Tibial artery (tissue), 4 donors: ENCODE measurements around the gene REV1.
"Not testable (repeated sequence)": the region's sequence is repeated elsewhere in the genome, so short reads cannot be mapped to it uniquely, and the experiment has no call there.

Source experiments
- DNase-seq, 2 donors: peaks; one replicate each; pipeline ENCODE4 v3.0.0-alpha.2; 2019
- H3K27ac ChIP-seq, 2 donors: fragments of 200-600 bp; sonication (generic) in 1 of 2; 1 replicate in 1 of 2; 2 replicates in 1 of 2; pipeline ENCODE4 v1.5.1; 2018 to 2019; ENCODE audit warnings: mild to moderate bottlenecking in 1 of 2
- H3K27me3 ChIP-seq, 2 donors: fragments of 200-600 bp; sonication (generic) in 1 of 2; one replicate each; pipeline versions ENCODE4 v1.5.1 to v1.6.0; 2016 to 2019
- H3K36me3 ChIP-seq, 3 donors: fragments of 200-600 bp; sonication (generic) in 2 of 3; one replicate each; pipeline ENCODE4 v1.5.1; 2016 to 2019; ENCODE audit warnings: mild to moderate bottlenecking in 2 of 3
- H3K4me1 ChIP-seq, 4 donors: fragments of 200-600 bp; sonication (generic) in 2 of 4; 1 replicate in 3 of 4; 2 replicates in 1 of 4; pipeline ENCODE4 v1.5.1; 2016 to 2019
- H3K4me3 ChIP-seq, 2 donors: fragments of 200-600 bp; sonication (generic) in 1 of 2; 1 replicate in 1 of 2; 2 replicates in 1 of 2; pipeline ENCODE4 v1.5.1; 2018 to 2019; ENCODE audit warnings: mild to moderate bottlenecking in 2 of 2
- H3K9me3 ChIP-seq, 3 donors: fragments of 200-600 bp; sonication (generic) in 1 of 3; one replicate each; pipeline ENCODE4 v1.5.1; 2016 to 2019
- CTCF ChIP-seq, 2 experiments: fragments of 200-600 bp in 1 of 2; fragments of 450-650 bp in 1 of 2; IDR thresholded peaks; one replicate each; pipeline ENCODE4 v1.5.1; 2017 to 2019; ENCODE audit warnings: antibody characterized with exemption in 2 of 2, mild to moderate bottlenecking in 1 of 2, moderate library complexity in 1 of 2
- intact Hi-C: fragments of 100-400 bp; cut with DNase I; formaldehyde crosslinking; loops from one replicate; pipeline ENCODE4 v1.15.0; 2023; ENCODE audit warnings: low total_unique reads

Gene REV1

GRCh38 chr2:99477054-99477453 lies 12.8 kb downstream of the REV1 start:
- no peaks in the 10 kb centered on the region for H3K36me3 ChIP-seq
- intact Hi-C loops, result no loop called here
- TF ChIP-seq CTCF (IDR thresholded peaks at IDR 0.05), result no peak
- H3K27me3 ChIP-seq, result no peaks in the 10 kb centered on the region
- no peaks in the 10 kb centered on the region for H3K9me3 ChIP-seq
- DNase-seq, result no peak
- H3K4me1 ChIP-seq, result peaks cover 0 to 62% (median 9%) of the 10 kb centered on the region in 4 donors
- no peak overlapping the region for H3K4me3 ChIP-seq
- no peak overlapping the region for H3K27ac ChIP-seq

- Histone ChIP-seq H3K27ac (no peak overlapping the region), H3K36me3 (no peaks in the 10 kb centered on the region), H3K9me3 (no peaks in the 10 kb centered on the region), H3K27me3 (no peaks in the 10 kb centered on the region), H3K4me1 (peaks cover 0 to 62% (median 7%) of the 10 kb centered on the region in 4 donors), H3K4me3 (no peak overlapping the region)
- no peak for TF ChIP-seq CTCF (IDR thresholded peaks at IDR 0.05)
- no peak for DNase-seq
- intact Hi-C loops, result no loop called here
Observed at GRCh38 chr2:99476629-99477028, 13.2 kb downstream of the REV1 start.

- H3K4me3 ChIP-seq, H3K27me3 ChIP-seq, H3K27ac ChIP-seq, H3K9me3 ChIP-seq, H3K36me3 ChIP-seq, DNase-seq, intact Hi-C loops: not testable (repeated sequence)
- peaks cover 0 to 55% (median 7%) of the 10 kb centered on the region in 4 donors for H3K4me1 ChIP-seq
Observed at GRCh38 chr2:99475095-99475494, 14.7 kb downstream of the REV1 start.

- no peak for DNase-seq
- Histone ChIP-seq H3K9me3 (no peaks in the 10 kb centered on the region), H3K4me1 (peaks cover 0 to 50% (median 7%) of the 10 kb centered on the region in 4 donors), H3K27me3 (no peaks in the 10 kb centered on the region), H3K27ac (no peak overlapping the region), H3K36me3 (no peaks in the 10 kb centered on the region), H3K4me3 (no peak overlapping the region)
- intact Hi-C loops, result no loop called here
- TF ChIP-seq CTCF (IDR thresholded peaks at IDR 0.05), result no peak
Observed at GRCh38 chr2:99473518-99474083, 16.2 kb downstream of the REV1 start.

- Histone ChIP-seq H3K4me3 (no peak overlapping the region), H3K27ac (no peak overlapping the region), H3K4me1 (peaks cover 0 to 58% (median 7%) of the 10 kb centered on the region in 4 donors), H3K36me3 (no peaks in the 10 kb centered on the region), H3K27me3 (no peaks in the 10 kb centered on the region), H3K9me3 (no peaks in the 10 kb centered on the region)
- no peak for DNase-seq
- intact Hi-C loops, result no loop called here
- no peak for TF ChIP-seq CTCF (IDR thresholded peaks at IDR 0.05)
Observed at GRCh38 chr2:99472600-99472960, 17.2 kb downstream of the REV1 start.

GRCh38 chr2:99471654-99472599 lies 17.9 kb downstream of the REV1 start:
- Histone ChIP-seq H3K36me3 (no peaks in the 10 kb centered on the region), H3K27ac (no peak overlapping the region), H3K4me1 (peaks cover 0 to 57% (median 7%) of the 10 kb centered on the region in 4 donors), H3K4me3 (no peak overlapping the region), H3K9me3 (no peaks in the 10 kb centered on the region), H3K27me3 (no peaks in the 10 kb centered on the region)
- intact Hi-C loops, result no loop called here
- no peak for DNase-seq
- no peak for TF ChIP-seq CTCF (IDR thresholded peaks at IDR 0.05)
